HCT116 (cell line): ENCODE results near the gene TBATA. TPM values are rescaled to one million over a fixed set of nuclear protein-coding genes. Genes with fewer than 3 reads are reported as not detected.

Experiments
- ATAC-seq: fragments of 200-7000 bp; cut with Tn5 transposase; 2 replicates; pipeline ENCODE4 v1.9.1; 2020; ENCODE audit warnings: mild to moderate bottlenecking, moderate library complexity
- BruUV-seq: library from RNA; stranded (reverse); fragments of 400-500 nt; replicated peaks from 2 replicates; lab custom pipeline; 2021; lab: Mats Ljungman, UMichigan
- CTCF ChIA-PET: fragments of 300-600 bp; sonication (Branson Sonifier 250); formaldehyde crosslinking; loops from one replicate; lab custom pipeline; 2021; ENCODE audit warnings: antibody characterized with exemption; lab: Charles Lee
- POLR2A ChIA-PET: fragments of 300-600, 350-600 bp; sonication (Branson Sonifier 250); formaldehyde crosslinking; loops from one replicate; lab custom pipeline; 2021; ENCODE audit warnings: antibody characterized with exemption; lab: Charles Lee
- RAD21 ChIA-PET, 2 experiments: fragments of 300-600 bp; sonication (Branson Sonifier 250); formaldehyde crosslinking; loops; one replicate each; lab custom pipeline; 2023; ENCODE audit warnings: low total read pairs in 2 of 2; ENCODE audit not compliant: uncharacterized antibody in 2 of 2, unreplicated experiment in 2 of 2, low non-redundant PET in 1 of 2; lab: Charles Lee
- DNase-seq: peaks from one replicate; pipeline ENCODE4 v3.0.0-alpha.2; 2010; ENCODE audit warnings: low read depth, low spot score
- H2AFZ ChIP-seq: fragments of 200-600 bp; shearing (Covaris generic), sonication (generic); 2 replicates; pipeline ENCODE4 v1.6.1; 2017; ENCODE audit warnings: low read depth, mixed run types, mixed read lengths, antibody characterized with exemption, low read length; ENCODE audit not compliant: poor library complexity, severe bottlenecking
- H3K27ac ChIP-seq: 2 replicates; pipeline ENCODE4 v1.5.1; 2012; ENCODE audit warnings: low read depth, low read length
- H3K27me3 ChIP-seq: fragments of 200-600 bp; sonication (generic); 2 replicates; pipeline ENCODE4 v1.6.1; 2016; ENCODE audit warnings: mixed run types, low read length, mixed read lengths; ENCODE audit not compliant: insufficient read depth
- H3K36me3 ChIP-seq, 2 experiments: fragments of 200-500 bp in 1 of 2; fragments of 200-600 bp in 1 of 2; sonication (Bioruptor generic) in 1 of 2; sonication (generic) in 1 of 2; 2 replicates each; pipeline versions ENCODE4 v1.5.1 to v1.6.1; 2014 to 2016; ENCODE audit warnings: low read length in 2 of 2, inconsistent platforms in 1 of 2, mixed read lengths in 1 of 2, mixed run types in 1 of 2; ENCODE audit not compliant: insufficient read depth in 2 of 2, control insufficient read depth in 1 of 2
- H3K4me1 ChIP-seq, 2 experiments: fragments of 200-600 bp in 1 of 2; sonication (generic) in 1 of 2; 2 replicates each; pipeline versions ENCODE4 v1.5.1 to v1.6.1; 2012 to 2017; ENCODE audit warnings: low read length in 2 of 2, inconsistent platforms in 1 of 2, mild to moderate bottlenecking in 1 of 2, mixed read lengths in 1 of 2, mixed run types in 1 of 2, moderate library complexity in 1 of 2; ENCODE audit not compliant: insufficient read depth in 2 of 2, control insufficient read depth in 1 of 2
- H3K4me2 ChIP-seq: fragments of 200-600 bp; sonication (generic); 2 replicates; pipeline ENCODE4 v1.6.1; 2017; ENCODE audit warnings: mixed run types, low read length, mixed read lengths
- H3K4me3 ChIP-seq, 2 experiments: fragments of 200-600 bp in 1 of 2; sonication (generic) in 1 of 2; replicated peaks in 1 of 2; 2 replicates each; pipeline ENCODE4 v1.5.1; 2011 to 2016; ENCODE audit warnings: low read length in 2 of 2, control low read depth in 1 of 2, low read depth in 1 of 2, mild to moderate bottlenecking in 1 of 2, mixed read lengths in 1 of 2, mixed run types in 1 of 2
- H3K79me2 ChIP-seq: fragments of 200-600 bp; sonication (generic); 2 replicates; pipeline ENCODE4 v1.6.1; 2017; ENCODE audit warnings: mild to moderate bottlenecking, mixed run types, low read length, moderate library complexity, mixed read lengths; ENCODE audit not compliant: insufficient read depth
- H3K9ac ChIP-seq: fragments of 200-600 bp; sonication (generic); 2 replicates; pipeline ENCODE4 v1.6.1; 2016; ENCODE audit warnings: low read length, mixed read lengths
- H3K9me2 ChIP-seq: fragments of 200-600 bp; sonication (generic), shearing (Covaris generic); 2 replicates; pipeline ENCODE4 v1.6.1; 2017; ENCODE audit warnings: mixed run types, mild to moderate bottlenecking, moderate library complexity; ENCODE audit not compliant: insufficient read depth
- H3K9me3 ChIP-seq, 2 experiments: fragments of 200-500 bp in 1 of 2; fragments of 200-600 bp in 1 of 2; sonication (Bioruptor generic) in 1 of 2; sonication (generic) in 1 of 2; 2 replicates each; pipeline ENCODE4 v1.6.1; 2014 to 2017; ENCODE audit warnings: low read length in 2 of 2, mixed read lengths in 2 of 2, inconsistent platforms in 1 of 2, low read depth in 1 of 2, mild to moderate bottlenecking in 1 of 2, mixed run types in 1 of 2, moderate library complexity in 1 of 2; ENCODE audit not compliant: control insufficient read depth in 1 of 2, insufficient read depth in 1 of 2
- H4K20me1 ChIP-seq: fragments of 200-600 bp; sonication (generic), shearing (Covaris generic); 2 replicates; pipeline ENCODE4 v1.6.1; 2017; ENCODE audit warnings: mixed run types, mild to moderate bottlenecking, moderate library complexity; ENCODE audit not compliant: insufficient read depth
- CBX3 ChIP-seq: IDR thresholded peaks from 2 replicates; pipeline ENCODE4 v1.6.1; 2012; ENCODE audit warnings: low read depth
- CEBPB ChIP-seq: IDR thresholded peaks from 2 replicates; pipeline ENCODE4 v1.6.1; 2012; ENCODE audit warnings: low read depth
- CTCF ChIP-seq, 3 experiments: fragments of 200-600 bp in 1 of 3; sonication (generic) in 1 of 3; IDR thresholded peaks in 2 of 3; conservative IDR thresholded peaks in 1 of 3; 2 replicates each; pipeline ENCODE4 v1.5.1; 2012 to 2017; ENCODE audit warnings: low read depth in 2 of 3, low read length in 2 of 3, antibody characterized with exemption in 1 of 3, borderline replicate concordance in 1 of 3, control low read depth in 1 of 3, mild to moderate bottlenecking in 1 of 3, mixed read lengths in 1 of 3, mixed run types in 1 of 3, moderate library complexity in 1 of 3; ENCODE audit not compliant: insufficient read depth in 1 of 3
- EGR1 ChIP-seq: IDR thresholded peaks from 2 replicates; pipeline ENCODE4 v1.6.1; 2012; ENCODE audit warnings: low read depth
- ELF1 ChIP-seq: IDR thresholded peaks from 2 replicates; pipeline ENCODE4 v1.6.1; 2012; ENCODE audit warnings: low read depth, borderline replicate concordance
- EZH2 ChIP-seq: fragments of 200-600 bp; sonication (generic); IDR thresholded peaks from 2 replicates; pipeline ENCODE4 v1.6.1; 2017; ENCODE audit warnings: antibody characterized with exemption, mixed run types
- EZH2phosphoT487 ChIP-seq: fragments of 200-600 bp; IDR thresholded peaks from 2 replicates; pipeline ENCODE4 v1.6.1; 2018; ENCODE audit warnings: antibody characterized with exemption, borderline replicate concordance
- FOSL1 ChIP-seq: IDR thresholded peaks from 2 replicates; pipeline ENCODE4 v1.6.1; 2012; ENCODE audit warnings: low read depth
- POLR2A ChIP-seq: IDR thresholded peaks from 2 replicates; pipeline ENCODE4 v1.7.0; 2011; ENCODE audit warnings: borderline replicate concordance; ENCODE audit not compliant: insufficient read depth, insufficient read length; ENCODE audit errors: extremely low read depth
- REST ChIP-seq: IDR thresholded peaks from 2 replicates; pipeline ENCODE4 v1.6.1; 2012; ENCODE audit warnings: low read depth
- SIN3A ChIP-seq: IDR thresholded peaks from 2 replicates; pipeline ENCODE4 v1.6.1; 2012; ENCODE audit warnings: low read depth
- SP1 ChIP-seq: IDR thresholded peaks from 2 replicates; pipeline ENCODE4 v1.6.1; 2012; ENCODE audit warnings: low read depth
- SRF ChIP-seq: IDR thresholded peaks from 2 replicates; pipeline ENCODE4 v1.6.1; 2012; ENCODE audit warnings: low read depth
- YY1 ChIP-seq: IDR thresholded peaks from 2 replicates; pipeline ENCODE4 v1.6.1; 2011; ENCODE audit warnings: low read length, low read depth, moderate library complexity, mild to moderate bottlenecking; ENCODE audit not compliant: insufficient replicate concordance; ENCODE audit errors: extremely low read depth
- ZBTB33 ChIP-seq: IDR thresholded peaks from 2 replicates; pipeline ENCODE4 v1.6.1; 2011; ENCODE audit warnings: mild to moderate bottlenecking, low read length, moderate library complexity; ENCODE audit not compliant: insufficient replicate concordance; ENCODE audit errors: extremely low read depth
- ZFX ChIP-seq: fragments of 450-650 bp; IDR thresholded peaks from 2 replicates; pipeline ENCODE4 v1.6.1; 2017
- ZNF274 ChIP-seq: fragments of 200-500 bp; sonication (Bioruptor generic); IDR thresholded peaks from 2 replicates; pipeline ENCODE4 v1.6.1; 2014; ENCODE audit warnings: mild to moderate bottlenecking, low read depth, low read length, inconsistent platforms
- intact Hi-C: fragments of 100-400 bp; cut with micrococcal nuclease; formaldehyde crosslinking; loops from 2 replicates; pipeline ENCODE4 v1.10.0; 2022
- total RNA-seq: library from RNA; stranded (reverse); gene quantifications from one replicate; pipeline ENCODE4 v1.2.1, GENCODE V29; 2021; ENCODE audit not compliant: unreplicated experiment
- TF ChIP-seq, protein P1 (sequence below): IDR thresholded peaks from 2 replicates; pipeline ENCODE4 v1.6.1; 2012
- TF ChIP-seq, protein P2 (sequence below): IDR thresholded peaks from 2 replicates; pipeline ENCODE4 v1.6.1; 2012

TBATA gene
- total RNA-seq, 1 experiment from 2014 or later: not detected

DNA sequence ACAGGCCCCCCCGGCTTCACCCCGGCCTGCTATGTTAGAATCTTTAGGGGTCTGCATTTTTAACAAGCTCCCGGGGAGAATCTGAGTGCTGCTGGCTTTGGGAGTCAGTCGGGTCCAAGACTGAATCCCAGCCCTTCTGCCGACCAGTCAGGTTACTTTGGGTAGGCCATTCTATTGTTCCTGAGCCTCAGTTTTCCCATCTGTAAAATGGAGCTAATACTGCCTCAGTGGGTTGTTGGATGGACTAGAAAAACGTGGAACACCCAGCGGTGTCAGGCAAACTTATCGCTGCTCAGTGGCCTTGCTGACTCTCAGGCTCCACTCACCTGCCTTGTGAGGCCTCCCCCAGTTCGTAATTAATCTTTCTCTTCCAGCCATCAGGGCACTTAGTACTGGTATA, 11.7 kb downstream of the TBATA start:
- DNase-seq (no peak), ATAC-seq (no peak)
- TF ChIP-seq FOSL1 (no peak), POLR2A (no peak), REST (no peak), EZH2 (no peak), ZBTB33 (no peak), ZFX (no peak), ZNF274 (no peak), YY1 (no peak), CEBPB (no peak), SRF (no peak), EZH2phosphoT487 (no peak), ELF1 (no peak), EGR1 (no peak), CTCF (IDR thresholded peaks at IDR 0.05 in 2 of 3, conservative IDR thresholded peaks at IDR 0.05 in 1 of 3; ENCODE audit: borderline replicate concordance in 1 of 3, insufficient read depth in 1 of 3, low read depth in 2 of 3, low read length in 2 of 3) (no peak), SP1 (no peak), CBX3 (no peak), SIN3A (no peak)
- TF ChIP-seq, protein P1, sequence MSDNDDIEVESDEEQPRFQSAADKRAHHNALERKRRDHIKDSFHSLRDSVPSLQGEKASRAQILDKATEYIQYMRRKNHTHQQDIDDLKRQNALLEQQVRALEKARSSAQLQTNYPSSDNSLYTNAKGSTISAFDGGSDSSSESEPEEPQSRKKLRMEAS: no peak
- TF ChIP-seq, protein P2, sequence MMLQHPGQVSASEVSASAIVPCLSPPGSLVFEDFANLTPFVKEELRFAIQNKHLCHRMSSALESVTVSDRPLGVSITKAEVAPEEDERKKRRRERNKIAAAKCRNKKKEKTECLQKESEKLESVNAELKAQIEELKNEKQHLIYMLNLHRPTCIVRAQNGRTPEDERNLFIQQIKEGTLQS: no peak
- Histone ChIP-seq H3K27me3 (no peaks in the 10 kb centered on the region), H3K36me3 (no peaks in the 10 kb centered on the region), H3K27ac (no peak overlapping the region), H3K4me3 (no peak overlapping the region), H3K9me2 (no peaks in the 10 kb centered on the region), H4K20me1 (no peaks in the 10 kb centered on the region), H3K4me1 (peaks cover 0 to 18% of the 10 kb centered on the region in 2 experiments; a peak in 2 of 4 replicates), H3K9ac (no peak overlapping the region), H2AFZ (no peak overlapping the region), H3K9me3 (no peaks in the 10 kb centered on the region), H3K79me2 (no peaks in the 10 kb centered on the region), H3K4me2 (no peak overlapping the region)
- no TSS peak for BruUV-seq
- CTCF ChIA-PET: no interaction called here
- intact Hi-C loops: no loop called here
- POLR2A ChIA-PET: no interaction called here
- RAD21 ChIA-PET: no interaction called here
